K562 (cell line): ENCODE measurements around the gene HSPH1. TPM values are rescaled to one million over a fixed set of nuclear protein-coding genes. Genes with fewer than 3 reads are reported as not detected.

Experiments used
- ATAC-seq: fragments of 200-7000 bp; cut with Tn5 transposase; 3 replicates; pipeline ENCODE4 v1.9.1; 2020; ENCODE audit warnings: moderate library complexity
- BruUV-seq: library from RNA; stranded (reverse); fragments of 400-500 nt; replicated peaks from 2 replicates; lab custom pipeline; 2021; lab: Mats Ljungman, UMichigan
- CTCF ChIA-PET: fragments of 300-600 bp; formaldehyde crosslinking; extraction: SDS; loops from one replicate; lab custom pipeline; 2021; ENCODE audit warnings: low intra/inter-chr PET ratio; lab: Yijun Ruan, JAX
- POLR2A ChIA-PET: fragments of 300-600, 350-650 bp; sonication (Branson Sonifier 250); formaldehyde crosslinking; extraction: SDS; loops from one replicate; lab custom pipeline; 2021; ENCODE audit warnings: antibody characterized with exemption, inconsistent platforms; lab: Yijun Ruan, JAX
- DNase-seq, 4 experiments: peaks; one replicate each; pipeline versions ENCODE4 v3.0.0 to v3.0.0-alpha.2; 2011 to 2018; ENCODE audit warnings: low spot score in 3 of 4, mixed read lengths in 3 of 4; ENCODE audit errors: extremely low read depth in 1 of 4
- FAIRE-seq: peaks from 2 replicates; lab custom pipeline; 2011; peaks lifted over from hg19 to GRCh38; lab: Jason Lieb, UNC
- H2AFZ ChIP-seq: 2 replicates; pipeline ENCODE4 v1.6.0; 2011; ENCODE audit warnings: low read depth, low read length, control low read depth, inconsistent platforms
- H3K27ac ChIP-seq: fragments of 200-600 bp; 3 replicates; pipeline ENCODE4 v1.8.0; 2011; ENCODE audit warnings: low read depth, mild to moderate bottlenecking, control low read depth, inconsistent platforms, low read length, moderate library complexity, mixed read lengths; ENCODE audit errors: extremely low read depth
- H3K27me3 ChIP-seq, 2 experiments: fragments of 300-600 bp in 1 of 2; 2 replicates in 1 of 2; 3 replicates in 1 of 2; pipeline versions ENCODE4 v1.6.0 to v1.8.0; 2011; ENCODE audit warnings: inconsistent platforms in 2 of 2, low read length in 2 of 2, mild to moderate bottlenecking in 1 of 2, mixed read lengths in 1 of 2, moderate library complexity in 1 of 2; ENCODE audit not compliant: control insufficient read depth in 2 of 2, insufficient read depth in 2 of 2
- H3K36me3 ChIP-seq: fragments of 300-600 bp; 3 replicates; pipeline ENCODE4 v1.8.0; 2011; ENCODE audit warnings: mild to moderate bottlenecking, low read length, inconsistent platforms; ENCODE audit not compliant: control insufficient read depth, insufficient read depth
- H3K4me1 ChIP-seq, 2 experiments: fragments of 200-600 bp in 1 of 2; replicated peaks in 1 of 2; 2 replicates in 1 of 2; 3 replicates in 1 of 2; pipeline versions ENCODE4 v1.5.1 to v1.8.0; 2011; ENCODE audit warnings: inconsistent platforms in 2 of 2, low read length in 2 of 2, mild to moderate bottlenecking in 1 of 2, mixed read lengths in 1 of 2, moderate library complexity in 1 of 2; ENCODE audit not compliant: control insufficient read depth in 2 of 2, insufficient read depth in 2 of 2
- H3K4me2 ChIP-seq: 2 replicates; pipeline ENCODE4 v1.6.1; 2011; ENCODE audit warnings: low read length, control low read depth, inconsistent platforms, mixed read lengths; ENCODE audit not compliant: insufficient read depth
- H3K4me3 ChIP-seq: fragments of 200-600 bp; sonication (generic), shearing (Covaris generic); 2 replicates; pipeline ENCODE4 v1.5.1; 2016; ENCODE audit warnings: control low read depth, inconsistent platforms
- H3K79me2 ChIP-seq: fragments of 200-600 bp; 3 replicates; pipeline ENCODE4 v1.8.0; 2011; ENCODE audit warnings: low read length, inconsistent platforms; ENCODE audit not compliant: control insufficient read depth, insufficient read depth
- H3K9ac ChIP-seq, 2 experiments: 2 replicates each; pipeline versions ENCODE4 v1.6.0 to v1.6.1; 2011; ENCODE audit warnings: low read depth in 2 of 2, low read length in 2 of 2, control low read depth in 1 of 2, inconsistent platforms in 1 of 2, mild to moderate bottlenecking in 1 of 2, mixed read lengths in 1 of 2; ENCODE audit not compliant: insufficient read depth in 1 of 2
- H3K9me1 ChIP-seq: one replicate; pipeline ENCODE4 v1.6.0; 2011; ENCODE audit warnings: inconsistent platforms, mild to moderate bottlenecking, low read length, moderate library complexity; ENCODE audit not compliant: control insufficient read depth, insufficient read depth
- H3K9me3 ChIP-seq: replicated peaks from 2 replicates; pipeline ENCODE4 v1.5.1; 2011; ENCODE audit warnings: low read depth, low read length, inconsistent platforms; ENCODE audit not compliant: control insufficient read depth, insufficient read depth
- H4K20me1 ChIP-seq: replicated peaks from 2 replicates; pipeline ENCODE4 v1.6.1; 2011; ENCODE audit warnings: low read length, inconsistent platforms, mixed read lengths; ENCODE audit not compliant: control insufficient read depth, insufficient read depth
- CBFA2T3 ChIP-seq: fragments of 450-650 bp; IDR thresholded peaks from 2 replicates; pipeline ENCODE4 v1.6.1; 2017
- EZH2 ChIP-seq: IDR thresholded peaks from 2 replicates; pipeline ENCODE4 v1.6.1; 2012; ENCODE audit warnings: low read depth, mild to moderate bottlenecking, inconsistent platforms, low read length, borderline replicate concordance
- FOXM1 ChIP-seq, 2 experiments: fragments of 450-650 bp in 1 of 2; sonication (generic) in 1 of 2; formaldehyde crosslinking in 1 of 2; IDR thresholded peaks; 2 replicates each; pipeline versions ENCODE4 v1.6.1 to v1.9.0; 2017 to 2022; ENCODE audit warnings: low read depth in 2 of 2, mild to moderate bottlenecking in 2 of 2, missing genetic modification reagents in 1 of 2, moderate library complexity in 1 of 2
- FOXO4 ChIP-seq: fragments of 450-650 bp; formaldehyde crosslinking; IDR thresholded peaks from 2 replicates; pipeline ENCODE4 v1.4.0; 2020; ENCODE audit warnings: mild to moderate bottlenecking, moderate library complexity
- KLF1 ChIP-seq: fragments of 450-650 bp; IDR thresholded peaks from 2 replicates; pipeline ENCODE4 v1.6.1; 2016; ENCODE audit warnings: missing genetic modification characterization, missing compliant biosample characterization
- LARP7 ChIP-seq: fragments of 450-650 bp; IDR thresholded peaks from 2 replicates; pipeline ENCODE4 v1.6.1; 2016
- MEF2A ChIP-seq: IDR thresholded peaks from 2 replicates; pipeline ENCODE4 v1.6.1; 2011; ENCODE audit warnings: low read depth, mild to moderate bottlenecking, low read length, moderate library complexity; ENCODE audit not compliant: control insufficient read depth
- MTA1 ChIP-seq: fragments of 450-650 bp; IDR thresholded peaks from 2 replicates; pipeline ENCODE4 v1.6.1; 2017; ENCODE audit warnings: borderline replicate concordance
- PHTF2 ChIP-seq: fragments of 250-450 bp; sonication (Bioruptor Pico); IDR thresholded peaks from 2 replicates; pipeline ENCODE4 v1.5.0; 2021; ENCODE audit warnings: mild to moderate bottlenecking
- RBFOX2 ChIP-seq: fragments of 200-400 bp; formaldehyde crosslinking; IDR thresholded peaks from 2 replicates; pipeline ENCODE4 v1.6.1; 2017; ENCODE audit warnings: low read depth, mild to moderate bottlenecking, low read length, moderate library complexity
- RCOR1 ChIP-seq, 2 experiments: IDR thresholded peaks; 2 replicates each; pipeline ENCODE4 v1.6.1; 2012; ENCODE audit warnings: low read depth in 2 of 2, low read length in 2 of 2, borderline replicate concordance in 1 of 2, improper control_type of control experiment in 1 of 2
- RUNX1 ChIP-seq: sonication (generic); IDR thresholded peaks from 2 replicates; pipeline ENCODE4 v1.6.1; 2016; ENCODE audit warnings: antibody characterized with exemption, low read depth
- ZBTB7A ChIP-seq: IDR thresholded peaks from 2 replicates; pipeline ENCODE4 v1.6.1; 2011; ENCODE audit warnings: low read depth, mild to moderate bottlenecking, low read length, moderate library complexity, borderline replicate concordance; ENCODE audit not compliant: control insufficient read depth
- ZNF217 ChIP-seq: sonication (generic); formaldehyde crosslinking; IDR thresholded peaks from 2 replicates; pipeline ENCODE4 v1.8.0; 2022; ENCODE audit warnings: mild to moderate bottlenecking, missing genetic modification reagents
- ZNF324 ChIP-seq: fragments of 250-450 bp; sonication (Bioruptor Pico); IDR thresholded peaks from 2 replicates; pipeline ENCODE4 v1.4.0; 2020; ENCODE audit warnings: mild to moderate bottlenecking
- ZZZ3 ChIP-seq: fragments of 450-650 bp; IDR thresholded peaks from 2 replicates; pipeline ENCODE4 v1.6.1; 2016; ENCODE audit warnings: antibody characterized with exemption, mild to moderate bottlenecking, moderate library complexity
- WGBS: fragments of 100-300 bp; shearing (Covaris generic); methylation state at CpG from one replicate; pipeline ENCODE4 v1.1.6; 2016; ENCODE audit warnings: low coverage, mixed read lengths; ENCODE audit not compliant: insufficient coverage; ENCODE audit errors: missing lambda C conversion rate; 5-methylcytosine and 5-hydroxymethylcytosine counted together
- in situ Hi-C: fragments of 300-500 bp; cut with MboI; formaldehyde crosslinking; loops from 4 replicates; pipeline ENCODE4 v1.15.0; 2018; ENCODE audit warnings: inconsistent platforms, mixed read lengths
- intact Hi-C: fragments of 100-400 bp; cut with micrococcal nuclease; formaldehyde crosslinking; loops from 2 replicates; pipeline ENCODE4 v1.14.2; 2022
- polyA plus RNA-seq, 8 experiments: library from polyadenylated mRNA; depleted of rRNA in 4 of 8; stranded (reverse) in 5 of 8; unstranded in 3 of 8; fragments of >200 nt; fragmentation: Nextera tagmentation in 2 of 8; fragmentation: Illumina TruSeq in 1 of 8; extraction: Ambion mirVana in 2 of 8; extraction: Trizol in 1 of 8; gene quantifications; 2 replicates each; pipeline versions ENCODE4 v1.2.1 to v1.2.3, GENCODE V29; 2011 to 2014; ENCODE audit warnings: inconsistent platforms in 1 of 8, missing spikeins in 1 of 8
- total RNA-seq, 7 experiments: library from RNA; depleted of rRNA in 6 of 7; stranded (reverse); fragments of >200 nt in 6 of 7; fragmentation: Illumina TruSeq in 2 of 7; extraction: Trizol in 2 of 7; gene quantifications; 2 replicates each; pipeline versions ENCODE4 v1.2.1 to v1.2.3, GENCODE V29; 2011 to 2021; ENCODE audit warnings: low replicate concordance in 1 of 7
- TF ChIP-seq, protein P1 (sequence below): sonication (generic); formaldehyde crosslinking; IDR thresholded peaks from 2 replicates; pipeline ENCODE4 v1.8.0; 2023; ENCODE audit warnings: mild to moderate bottlenecking, missing genetic modification reagents
- TF ChIP-seq, protein P2 (sequence below): fragments of 250-450 bp; sonication (Bioruptor Pico); IDR thresholded peaks from 2 replicates; pipeline ENCODE4 v1.8.0; 2021; ENCODE audit warnings: mild to moderate bottlenecking, moderate library complexity

Gene HSPH1
- total and polyA plus RNA-seq, 9 of the 15 experiments (the other 6 are each of a cell fraction or from before 2014, with no cell fraction given): 34.6 to 104 (median 64.7) TPM

GRCh38 chr13:31116224-31116623 is 45.5 kb downstream of the HSPH1 start:
- H3K27me3 ChIP-seq: peaks cover 3 to 17% of the 10 kb centered on the region in 2 experiments; a peak in 4 of 5 replicates

More at GRCh38 chr13:31116224-31116623, 45.5 kb downstream of the HSPH1 start:
- H3K27ac ChIP-seq: no peak overlapping the region
- H3K4me2 ChIP-seq: no peak overlapping the region
- H3K79me2 ChIP-seq: no peaks in the 10 kb centered on the region
- H4K20me1 ChIP-seq: no peaks in the 10 kb centered on the region
- ChIA-PET CTCF (no interaction called here), POLR2A (interaction anchor here (0.6 kb wide), 1 partner anchor 1026 kb away, joined by 3 read pairs; no protein-coding TSS in a partner anchor)
- ATAC-seq (no peak), DNase-seq (no peak), FAIRE-seq (no peak)
- in situ Hi-C loops (no loop called here), intact Hi-C loops (no loop called here)
- no peaks in the 10 kb centered on the region for H3K9me3 ChIP-seq
- no peaks in the 10 kb centered on the region for H3K36me3 ChIP-seq
- no peak overlapping the region for H3K9ac ChIP-seq
- no peak overlapping the region for H2AFZ ChIP-seq
- no peaks in the 10 kb centered on the region for H3K9me1 ChIP-seq
- H3K4me1 ChIP-seq: no peaks in the 10 kb centered on the region
- BruUV-seq: no TSS peak
- TF ChIP-seq, protein P1, sequence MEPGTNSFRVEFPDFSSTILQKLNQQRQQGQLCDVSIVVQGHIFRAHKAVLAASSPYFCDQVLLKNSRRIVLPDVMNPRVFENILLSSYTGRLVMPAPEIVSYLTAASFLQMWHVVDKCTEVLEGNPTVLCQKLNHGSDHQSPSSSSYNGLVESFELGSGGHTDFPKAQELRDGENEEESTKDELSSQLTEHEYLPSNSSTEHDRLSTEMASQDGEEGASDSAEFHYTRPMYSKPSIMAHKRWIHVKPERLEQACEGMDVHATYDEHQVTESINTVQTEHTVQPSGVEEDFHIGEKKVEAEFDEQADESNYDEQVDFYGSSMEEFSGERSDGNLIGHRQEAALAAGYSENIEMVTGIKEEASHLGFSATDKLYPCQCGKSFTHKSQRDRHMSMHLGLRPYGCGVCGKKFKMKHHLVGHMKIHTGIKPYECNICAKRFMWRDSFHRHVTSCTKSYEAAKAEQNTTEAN: no peak
- TF ChIP-seq MTA1 (no peak), FOXM1 (IDR thresholded peaks at IDR 0.05; ENCODE audit: low read depth) (no peak), FOXM1 (CRISPR knock-in tag; IDR thresholded peaks at IDR 0.05; ENCODE audit: low read depth) (no peak), RUNX1 (no peak), KLF1 (tag) (no peak), FOXO4 (CRISPR knock-in tag) (no peak), ZNF324 (CRISPR knock-in tag) (no peak), RBFOX2 (no peak), MEF2A (no peak), ZBTB7A (no peak), ZNF217 (no peak), ZZZ3 (no peak), CBFA2T3 (no peak), RCOR1 (IDR thresholded peaks at IDR 0.05; ENCODE audit: borderline replicate concordance in 1 of 2, low read depth in 2 of 2, low read length in 2 of 2) (no peak), EZH2 (no peak), LARP7 (no peak), PHTF2 (CRISPR knock-in tag) (no peak)
- TF ChIP-seq, protein P2, sequence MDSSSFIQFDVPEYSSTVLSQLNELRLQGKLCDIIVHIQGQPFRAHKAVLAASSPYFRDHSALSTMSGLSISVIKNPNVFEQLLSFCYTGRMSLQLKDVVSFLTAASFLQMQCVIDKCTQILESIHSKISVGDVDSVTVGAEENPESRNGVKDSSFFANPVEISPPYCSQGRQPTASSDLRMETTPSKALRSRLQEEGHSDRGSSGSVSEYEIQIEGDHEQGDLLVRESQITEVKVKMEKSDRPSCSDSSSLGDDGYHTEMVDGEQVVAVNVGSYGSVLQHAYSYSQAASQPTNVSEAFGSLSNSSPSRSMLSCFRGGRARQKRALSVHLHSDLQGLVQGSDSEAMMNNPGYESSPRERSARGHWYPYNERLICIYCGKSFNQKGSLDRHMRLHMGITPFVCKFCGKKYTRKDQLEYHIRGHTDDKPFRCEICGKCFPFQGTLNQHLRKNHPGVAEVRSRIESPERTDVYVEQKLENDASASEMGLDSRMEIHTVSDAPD: no peak
- 0% methylated on average over 3 of the region's 4 CpGs for WGBS
- H3K4me3 ChIP-seq: no peak overlapping the region
